A549 treated with DMSO at 1 μM for 4 hours (cell line): ENCODE measurements around the gene TNFSF11. TPM values are rescaled to one million over a fixed set of nuclear protein-coding genes. Genes with fewer than 3 reads are reported as not detected.

Experiments
- total RNA-seq: library from RNA; stranded (reverse); fragments of 200-300 nt; extraction: Qiagen RNA extraction; gene quantifications from 5 replicates; pipeline ENCODE4 v1.2.3, GENCODE V29; 2022; ENCODE audit warnings: low read depth

The TNFSF11 gene
- not detected in 5 replicates for total RNA-seq

GRCh38 chr13:42574011-42574410 is at the start of gene TNFSF11:
TSS of gene TNFSF11 (plus strand) at chr13:42574152. CDS start at chr13:42574304, 152 bp downstream.

Other genes starting within 250 kb of the TNFSF11 start
- not detected in 5 replicates for gene FAM216B, start 207.4 kb downstream of the TNFSF11 start, total RNA-seq